H1 (cell line): ENCODE results near the gene SLC4A1. TPM values are rescaled to one million over a fixed set of nuclear protein-coding genes. Genes with fewer than 3 reads are reported as not detected.

Experiments used
- CTCF ChIA-PET: fragments of 300-600 bp; sonication (Branson Sonifier 250); formaldehyde crosslinking; loops from one replicate; lab custom pipeline; 2021; ENCODE audit not compliant: partially characterized antibody; lab: Charles Lee
- POLR2A ChIA-PET: fragments of 300-600 bp; sonication (Branson Sonifier 250); formaldehyde crosslinking; loops from one replicate; lab custom pipeline; 2021; ENCODE audit warnings: inconsistent platforms; ENCODE audit not compliant: partially characterized antibody; lab: Charles Lee
- DNase-seq, 2 experiments: peaks; one replicate each; pipeline versions ENCODE4 v3.0.0 to v3.0.0-alpha.2; 2010 to 2022; ENCODE audit warnings: low spot score in 2 of 2, low read depth in 1 of 2, mixed read lengths in 1 of 2
- FAIRE-seq: peaks from 2 replicates; lab custom pipeline; 2011; peaks lifted over from hg19 to GRCh38; lab: Jason Lieb, UNC
- H2AFZ ChIP-seq: 2 replicates; pipeline ENCODE4 v1.8.1; 2012; ENCODE audit warnings: low read length, inconsistent platforms
- H2AK5ac ChIP-seq: 2 replicates; pipeline ENCODE4 v1.6.1; 2013; ENCODE audit warnings: low read depth, low read length
- H2BK120ac ChIP-seq: replicated peaks from 2 replicates; pipeline ENCODE3; 2013; ENCODE audit warnings: low read depth, low read length, inconsistent platforms
- H2BK12ac ChIP-seq: 2 replicates; pipeline ENCODE4 v1.6.1; 2013; ENCODE audit warnings: low read depth, low read length
- H2BK15ac ChIP-seq: 2 replicates; pipeline ENCODE4 v1.6.1; 2013; ENCODE audit warnings: low read length
- H2BK20ac ChIP-seq: 2 replicates; pipeline ENCODE4 v1.6.1; 2013; ENCODE audit warnings: low read length
- H2BK5ac ChIP-seq: 2 replicates; pipeline ENCODE4 v1.6.1; 2013; ENCODE audit warnings: low read depth, low read length
- H3K14ac ChIP-seq: 2 replicates; pipeline ENCODE4 v1.6.1; 2013; ENCODE audit warnings: inconsistent platforms; ENCODE audit not compliant: insufficient read length
- H3K18ac ChIP-seq: 2 replicates; pipeline ENCODE4 v1.6.1; 2013; ENCODE audit warnings: low read length; ENCODE audit errors: extremely low read depth
- H3K23ac ChIP-seq: 2 replicates; pipeline ENCODE4 v1.6.1; 2013; ENCODE audit warnings: inconsistent platforms; ENCODE audit not compliant: insufficient read length
- H3K23me2 ChIP-seq: 2 replicates; pipeline ENCODE4 v1.6.1; 2013; ENCODE audit warnings: low read depth, low read length
- H3K27ac ChIP-seq: 2 replicates; pipeline ENCODE4 v1.6.1; 2011; ENCODE audit warnings: low read depth, low read length, inconsistent platforms
- H3K27me3 ChIP-seq, 4 experiments: replicated peaks in 1 of 4; 1 replicate in 1 of 4; 2 replicates in 3 of 4; pipeline versions ENCODE4 v1.6.1 to v1.8.1; 2011 to 2013; ENCODE audit warnings: low read length in 3 of 4, mild to moderate bottlenecking in 3 of 4, inconsistent platforms in 2 of 4, mixed read lengths in 2 of 4, moderate library complexity in 1 of 4; ENCODE audit not compliant: control insufficient read depth in 3 of 4, insufficient read depth in 3 of 4; ENCODE audit errors: extremely low read depth in 1 of 4
- H3K36me3 ChIP-seq, 4 experiments: 2 replicates each; pipeline versions ENCODE4 v1.6.1 to v1.8.1; 2011 to 2013; ENCODE audit warnings: mild to moderate bottlenecking in 4 of 4, low read length in 3 of 4, moderate library complexity in 2 of 4, control low read depth in 1 of 4, inconsistent platforms in 1 of 4; ENCODE audit not compliant: insufficient read depth in 4 of 4, control insufficient read depth in 2 of 4
- H3K4ac ChIP-seq: replicated peaks from 2 replicates; pipeline ENCODE3; 2013; ENCODE audit warnings: low read length, low read depth, mixed read lengths, inconsistent platforms; ENCODE audit not compliant: insufficient read length
- H3K4me1 ChIP-seq, 4 experiments: replicated peaks in 1 of 4; 1 replicate in 1 of 4; 2 replicates in 3 of 4; pipeline versions ENCODE4 v1.6.1 to v1.8.1; 2011 to 2013; ENCODE audit warnings: low read length in 3 of 4, inconsistent platforms in 2 of 4, mixed read lengths in 1 of 4; ENCODE audit not compliant: insufficient read depth in 4 of 4, control insufficient read depth in 3 of 4
- H3K4me2 ChIP-seq, 2 experiments: 2 replicates each; pipeline versions ENCODE4 v1.6.1 to v1.8.1; 2011 to 2013; ENCODE audit warnings: low read depth in 2 of 2, low read length in 2 of 2, control low read depth in 1 of 2, inconsistent platforms in 1 of 2, mild to moderate bottlenecking in 1 of 2; ENCODE audit not compliant: insufficient read depth in 1 of 2
- H3K4me3 ChIP-seq, 4 experiments: fragments of 200-600, 300-600 bp in 1 of 4; sonication (generic), shearing (Covaris generic), sonication (Bioruptor Twin) in 1 of 4; 2 replicates each; pipeline versions ENCODE4 v1.5.1 to v1.8.1; 2011 to 2016; ENCODE audit warnings: low read length in 4 of 4, low read depth in 3 of 4, control low read depth in 2 of 4, inconsistent platforms in 2 of 4, mild to moderate bottlenecking in 2 of 4, mixed read lengths in 1 of 4, moderate library complexity in 1 of 4; ENCODE audit not compliant: insufficient read depth in 2 of 4; ENCODE audit errors: extremely low read depth in 1 of 4
- H3K56ac ChIP-seq: replicated peaks from 2 replicates; pipeline ENCODE3; 2013; ENCODE audit warnings: low read depth, mild to moderate bottlenecking, mixed read lengths, low read length, inconsistent platforms; ENCODE audit not compliant: insufficient read length
- H3K79me1 ChIP-seq: 2 replicates; pipeline ENCODE4 v1.6.1; 2013; ENCODE audit warnings: low read depth, low read length, control low read depth
- H3K79me2 ChIP-seq, 2 experiments: 2 replicates each; pipeline versions ENCODE4 v1.6.1 to v1.8.1; 2012 to 2013; ENCODE audit warnings: low read length in 2 of 2, mild to moderate bottlenecking in 2 of 2, inconsistent platforms in 1 of 2; ENCODE audit not compliant: insufficient read depth in 2 of 2, control insufficient read depth in 1 of 2
- H3K9ac ChIP-seq, 4 experiments: replicated peaks in 1 of 4; 1 replicate in 1 of 4; 2 replicates in 3 of 4; pipeline versions ENCODE4 v1.6.1 to v1.8.1; 2011 to 2013; ENCODE audit warnings: low read depth in 3 of 4, low read length in 3 of 4, control low read depth in 2 of 4, mild to moderate bottlenecking in 2 of 4, moderate library complexity in 2 of 4, inconsistent platforms in 1 of 4; ENCODE audit errors: extremely low read depth in 1 of 4
- H3K9me3 ChIP-seq, 2 experiments: 2 replicates each; pipeline versions ENCODE4 v1.6.1 to v1.8.1; 2012 to 2013; ENCODE audit warnings: mild to moderate bottlenecking in 2 of 2, moderate library complexity in 2 of 2, control low read depth in 1 of 2, inconsistent platforms in 1 of 2, low read depth in 1 of 2, low read length in 1 of 2, mixed read lengths in 1 of 2; ENCODE audit not compliant: insufficient read depth in 2 of 2
- H4K20me1 ChIP-seq, 2 experiments: replicated peaks in 1 of 2; 2 replicates each; pipeline versions ENCODE3 to v1.8.1; 2011 to 2013; ENCODE audit warnings: inconsistent platforms in 2 of 2, low read length in 2 of 2, mild to moderate bottlenecking in 1 of 2; ENCODE audit not compliant: insufficient read depth in 2 of 2, control insufficient read depth in 1 of 2
- H4K5ac ChIP-seq: 2 replicates; pipeline ENCODE4 v1.6.1; 2013; ENCODE audit warnings: low read length, low read depth, mixed read lengths, inconsistent platforms; ENCODE audit not compliant: insufficient read length
- H4K8ac ChIP-seq: 2 replicates; pipeline ENCODE4 v1.8.0; 2013; ENCODE audit warnings: mild to moderate bottlenecking, moderate library complexity, low read length, inconsistent platforms; ENCODE audit not compliant: insufficient read depth; ENCODE audit errors: extremely low read depth
- H4K91ac ChIP-seq: replicated peaks from 2 replicates; pipeline ENCODE3; 2013; ENCODE audit warnings: low read length, mixed read lengths, inconsistent platforms; ENCODE audit not compliant: insufficient read length
- ATF2 ChIP-seq: IDR thresholded peaks from 2 replicates; pipeline ENCODE4 v1.6.1; 2012; ENCODE audit warnings: low read length, inconsistent platforms
- KDM1A ChIP-seq: fragments of 200-600, 300-600 bp; sonication (generic); IDR thresholded peaks from 2 replicates; pipeline ENCODE4 v1.7.1; 2016; ENCODE audit warnings: mild to moderate bottlenecking, low read length, borderline replicate concordance
- SIN3A ChIP-seq, 2 experiments: IDR thresholded peaks in 1 of 2; conservative IDR thresholded peaks in 1 of 2; 2 replicates each; pipeline ENCODE4 v1.6.1; 2011 to 2012; ENCODE audit warnings: low read length in 2 of 2, improper control_type of control experiment in 1 of 2, low read depth in 1 of 2, mild to moderate bottlenecking in 1 of 2
- SP4 ChIP-seq: IDR thresholded peaks from 2 replicates; pipeline ENCODE4 v1.6.1; 2012; ENCODE audit warnings: low read length, inconsistent platforms
- TAF1 ChIP-seq: IDR thresholded peaks from 2 replicates; pipeline ENCODE4 v1.6.1; 2011; ENCODE audit warnings: mild to moderate bottlenecking, low read depth, low read length
- TBP ChIP-seq: IDR thresholded peaks from 2 replicates; pipeline ENCODE4 v1.6.1; 2011; ENCODE audit warnings: low read depth, low read length, improper control_type of control experiment
- TCF12 ChIP-seq: IDR thresholded peaks from 2 replicates; pipeline ENCODE4 v1.6.1; 2011; ENCODE audit warnings: low read depth, mild to moderate bottlenecking, low read length
- WGBS, 2 experiments: shearing (Covaris generic) in 1 of 2; methylation state at CpG; one replicate each; pipeline versions ENCODE4 v1.1.6 to v1.1.7; 2013 to 2015; ENCODE audit warnings: low lambda C conversion rate in 2 of 2, mixed read lengths in 2 of 2, inconsistent platforms in 1 of 2, low coverage in 1 of 2, missing lambda C conversion rate in 1 of 2; ENCODE audit not compliant: insufficient replicate concordance in 2 of 2, insufficient coverage in 1 of 2, insufficient read length in 1 of 2; ENCODE audit errors: extremely low coverage in 1 of 2, missing lambda C conversion rate in 1 of 2; 5-methylcytosine and 5-hydroxymethylcytosine counted together
- polyA plus RNA-seq, 7 experiments: library from polyadenylated mRNA; depleted of rRNA in 3 of 7; stranded (reverse) in 5 of 7; unstranded in 2 of 7; fragments of >200 nt in 5 of 7; fragments of 200-250 nt in 2 of 7; gene quantifications; 1 replicate in 5 of 7; 2 replicates in 1 of 7; 4 replicates in 1 of 7; pipeline versions ENCODE4 v1.2.1 to v1.2.3, GENCODE V29; 2011 to 2013; ENCODE audit warnings: missing spikeins in 2 of 7, mixed read lengths in 2 of 7
- total RNA-seq: library from RNA; stranded (reverse); fragmentation: NEBNext Ultra II Directional; extraction: Animal tissue kit (Norgen Biotek cat#: 25700); gene quantifications from 2 replicates; pipeline ENCODE4 v1.2.1, GENCODE V29; 2021

SLC4A1 gene
- total and polyA plus RNA-seq, 2 of the 8 experiments (the other 6 are each of a cell fraction or from before 2014, with no cell fraction given): 0.08 TPM; not detected in 1

GRCh38 chr17:44310188-44310587 is 42.3 kb upstream of the SLC4A1 start:
- Histone ChIP-seq H3K56ac (no peak overlapping the region), H3K79me1 (no peaks in the 10 kb centered on the region), H2BK15ac (no peak overlapping the region), H2BK120ac (no peak overlapping the region), H3K79me2 (no peaks in the 10 kb centered on the region), H3K27me3 (peaks cover 0 to 13% (median 12%) of the 10 kb centered on the region in 4 experiments; a peak in 6 of 7 replicates), H2BK12ac (0 out of 2 replicates have a peak overlapping the region, but pooled peaks have one; percentile 60), H3K23me2 (peaks cover 11% of the 10 kb centered on the region), H3K18ac (no peak overlapping the region), H3K4me2 (peak overlapping the region in 1 of 2 experiments; percentile 37; a peak in 1 of 4 replicates), H3K36me3 (no peaks in the 10 kb centered on the region), H3K4me3 (no peak overlapping the region), H2BK5ac (peak overlapping the region; percentile 52; the same call in 1 of the 2 replicates), H3K4ac (no peak overlapping the region), H2AFZ (no peak overlapping the region), H3K4me1 (peaks cover 7 to 42% (median 30%) of the 10 kb centered on the region in 4 experiments), H3K9me3 (no peaks in the 10 kb centered on the region), H4K8ac (no peak overlapping the region), H3K9ac (no peak overlapping the region), H2AK5ac (peak overlapping the region; percentile 28; the same call in 1 of the 2 replicates), H4K20me1 (peaks cover 0 to 6% of the 10 kb centered on the region in 2 experiments), H3K23ac (no peak overlapping the region), H3K14ac (no peak overlapping the region), H3K27ac (no peak overlapping the region), H2BK20ac (no peak overlapping the region), H4K91ac (no peak overlapping the region), H4K5ac (no peak overlapping the region)
- POLR2A ChIA-PET: interaction anchor here (0.7 to 4.0 kb wide), 8 partner anchors 11 to 149 kb away, joined by 3 to 61 read pairs (median 3); partner anchors contain the start of genes SLC25A39 and UBTF
- TF ChIP-seq KDM1A (no peak), SIN3A (conservative IDR thresholded peaks at IDR 0.05 in 1 of 2, IDR thresholded peaks at IDR 0.05 in 1 of 2; ENCODE audit: low read depth in 1 of 2, low read length in 2 of 2) (no peak), ATF2 (no peak), TAF1 (no peak), SP4 (no peak), TBP (no peak), TCF12 (no peak)
- DNase-seq: no peak
- CTCF ChIA-PET: interaction anchor here (0.6 to 3.7 kb wide), 20 partner anchors 9 to 452 kb away, joined by 3 to 24 read pairs (median 3); no protein-coding TSS in a partner anchor
- WGBS, 2 experiments: 83% methylated on average over 2 of the region's 2 CpGs; no CpG with 5 or more reads in 1 of the 2 experiments
- FAIRE-seq: no peak
